H7 (cell line): Measurements from ENCODE around the gene REG3A. TPM values are rescaled to one million over a fixed set of nuclear protein-coding genes. Genes with fewer than 3 reads are reported as not detected.

ENCODE experiments used
- DNase-seq: peaks from one replicate; pipeline ENCODE4 v3.0.0; 2012
- H3K27me3 ChIP-seq: 2 replicates; pipeline ENCODE4 v1.6.0; 2011; ENCODE audit warnings: mild to moderate bottlenecking, low read length; ENCODE audit not compliant: control insufficient read depth, insufficient read depth
- H3K36me3 ChIP-seq: replicated peaks from 2 replicates; pipeline ENCODE4 v1.5.1; 2011; ENCODE audit warnings: low read length; ENCODE audit not compliant: control insufficient read depth, insufficient read depth
- H3K4me3 ChIP-seq: 2 replicates; pipeline ENCODE4 v1.5.1; 2011; ENCODE audit warnings: low read depth, mild to moderate bottlenecking, control low read depth, low read length, moderate library complexity; ENCODE audit not compliant: insufficient read depth
- total RNA-seq: library from RNA; depleted of rRNA; stranded (reverse); fragments of >200 nt; shearing (Covaris generic); gene quantifications from 2 replicates; pipeline ENCODE4 v1.2.3, GENCODE V29; 2014

Gene REG3A
- total RNA-seq, 1 experiment from 2014 or later, result not detected

DNA sequence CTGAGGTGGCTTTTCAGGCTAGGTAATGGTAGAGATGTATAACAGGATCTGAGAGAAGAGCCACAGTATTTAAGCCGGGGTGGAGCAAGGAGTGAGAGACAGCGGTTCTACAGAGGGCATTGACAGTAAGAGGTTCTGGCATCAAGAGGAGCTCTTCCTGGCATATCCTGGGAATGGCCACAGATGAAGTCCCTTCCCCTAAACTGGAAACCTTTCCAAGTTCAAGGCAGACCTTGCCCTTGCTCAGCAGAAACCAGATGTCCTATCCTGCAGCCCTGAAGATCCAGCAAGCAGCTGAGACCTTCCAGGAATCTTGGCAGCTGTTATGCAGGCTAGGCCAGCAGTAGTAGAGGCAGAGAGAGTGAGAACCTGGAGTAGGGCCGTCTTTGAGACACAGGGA lies 21.2 kb downstream of the REG3A start:
- no peaks in the 10 kb centered on the region for H3K36me3 ChIP-seq

DNA sequence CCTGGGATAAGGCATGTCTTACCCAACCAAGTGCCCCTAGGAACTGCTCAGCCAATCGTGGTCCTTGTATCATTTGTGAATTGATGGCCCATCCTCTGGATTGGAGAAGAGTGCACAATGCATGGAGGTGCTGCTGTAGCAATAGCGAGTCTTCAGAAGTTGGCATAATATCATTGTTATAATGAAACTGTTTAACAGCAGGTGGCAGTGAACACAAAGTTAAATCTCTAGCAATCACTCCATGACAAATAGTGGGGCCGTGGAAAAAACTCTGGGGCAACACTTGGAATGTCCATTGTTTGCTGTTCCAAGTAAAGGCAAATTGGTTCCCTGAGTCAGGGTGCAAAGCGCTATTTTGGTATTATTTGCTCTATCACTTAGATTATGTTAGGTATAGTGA lies 27.9 kb downstream of the REG3A start:
- H3K27me3 ChIP-seq, result no peaks in the 10 kb centered on the region
- DNase-seq, result no peak
- H3K4me3 ChIP-seq, result no peak overlapping the region
- H3K36me3 ChIP-seq, result no peaks in the 10 kb centered on the region

More for the DNA sequence above, 21.2 kb downstream of the REG3A start:
- no peaks in the 10 kb centered on the region for H3K27me3 ChIP-seq
- DNase-seq, result no peak
- no peak overlapping the region for H3K4me3 ChIP-seq

DNA sequence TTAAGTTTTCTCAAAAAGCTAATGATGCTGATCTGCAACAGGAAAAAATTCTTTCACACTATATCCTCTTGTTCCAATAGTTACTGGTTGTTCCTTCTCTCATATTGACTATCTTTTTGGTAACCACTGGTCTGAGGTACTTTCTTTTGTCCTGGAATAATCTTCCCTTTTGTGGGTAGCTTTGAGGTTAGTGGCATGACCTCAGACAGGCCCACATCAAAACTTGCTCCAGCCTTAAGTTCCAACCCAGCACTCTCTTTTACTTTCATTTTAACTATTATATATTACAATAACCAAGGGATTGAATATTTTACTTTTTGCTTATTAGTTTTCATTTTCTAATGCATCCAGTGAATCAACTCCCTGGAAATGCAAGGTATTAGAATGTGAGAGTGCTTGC lies 29.7 kb downstream of the REG3A start:
- Histone ChIP-seq H3K4me3 (no peak overlapping the region), H3K27me3 (no peaks in the 10 kb centered on the region), H3K36me3 (no peaks in the 10 kb centered on the region)
- no peak for DNase-seq

DNA sequence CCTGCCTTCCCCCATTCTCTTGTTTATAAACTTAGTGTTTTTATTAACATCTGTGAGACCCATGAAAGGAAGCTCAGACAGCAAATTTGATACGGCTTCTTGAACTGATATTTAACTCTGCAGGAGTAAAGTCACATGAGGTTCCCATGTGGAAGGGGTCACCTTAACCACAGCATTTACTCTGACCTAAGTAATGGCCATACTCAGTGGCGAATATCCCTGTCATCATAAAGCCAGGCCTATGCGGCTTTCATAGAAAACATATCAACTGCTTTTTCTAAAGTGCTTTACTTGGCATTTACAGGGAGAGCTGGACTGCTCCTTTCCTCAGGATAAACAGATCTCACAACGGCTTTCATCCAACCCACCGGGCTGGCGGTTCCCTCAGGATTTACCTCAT lies 30.3 kb downstream of the REG3A start:
- H3K4me3 ChIP-seq, result no peak overlapping the region
- no peak for DNase-seq
- no peaks in the 10 kb centered on the region for H3K36me3 ChIP-seq
- H3K27me3 ChIP-seq, result no peaks in the 10 kb centered on the region

DNA sequence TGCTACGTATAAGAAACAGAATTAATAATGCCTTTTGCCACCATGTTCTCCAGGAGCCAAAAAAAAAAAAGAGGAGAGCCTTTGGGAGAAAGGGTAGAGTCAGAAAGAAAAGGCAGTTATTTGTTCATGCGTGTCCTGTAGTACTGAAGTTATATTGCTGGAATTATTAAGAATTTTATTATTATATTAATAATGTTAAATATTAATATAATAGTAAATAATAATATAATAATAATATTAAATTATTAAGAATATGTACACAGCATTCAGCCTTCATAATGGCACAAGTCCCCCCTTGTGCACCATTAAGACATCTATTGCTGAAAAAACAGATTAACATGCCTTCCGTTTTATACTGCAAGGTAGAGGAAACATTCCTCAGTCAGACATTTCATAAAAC lies 31.1 kb downstream of the REG3A start:
- Histone ChIP-seq H3K4me3 (no peak overlapping the region), H3K27me3 (no peaks in the 10 kb centered on the region), H3K36me3 (no peaks in the 10 kb centered on the region)
- no peak for DNase-seq

DNA sequence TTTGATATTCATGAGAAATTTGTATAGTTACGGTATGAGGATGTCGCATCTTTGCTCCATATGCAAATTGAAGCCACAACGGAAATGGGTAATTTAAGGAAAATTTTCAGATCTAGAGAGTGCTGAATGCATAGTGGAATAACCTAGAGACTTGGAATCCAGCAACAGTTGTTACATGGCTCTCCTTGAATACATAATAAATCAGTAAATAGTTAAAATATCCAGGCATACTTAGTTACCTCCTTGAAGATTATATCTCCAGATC lies 33.9 kb downstream of the REG3A start:
- Histone ChIP-seq H3K4me3 (no peak overlapping the region), H3K27me3 (no peaks in the 10 kb centered on the region), H3K36me3 (no peaks in the 10 kb centered on the region)
- no peak for DNase-seq

DNA sequence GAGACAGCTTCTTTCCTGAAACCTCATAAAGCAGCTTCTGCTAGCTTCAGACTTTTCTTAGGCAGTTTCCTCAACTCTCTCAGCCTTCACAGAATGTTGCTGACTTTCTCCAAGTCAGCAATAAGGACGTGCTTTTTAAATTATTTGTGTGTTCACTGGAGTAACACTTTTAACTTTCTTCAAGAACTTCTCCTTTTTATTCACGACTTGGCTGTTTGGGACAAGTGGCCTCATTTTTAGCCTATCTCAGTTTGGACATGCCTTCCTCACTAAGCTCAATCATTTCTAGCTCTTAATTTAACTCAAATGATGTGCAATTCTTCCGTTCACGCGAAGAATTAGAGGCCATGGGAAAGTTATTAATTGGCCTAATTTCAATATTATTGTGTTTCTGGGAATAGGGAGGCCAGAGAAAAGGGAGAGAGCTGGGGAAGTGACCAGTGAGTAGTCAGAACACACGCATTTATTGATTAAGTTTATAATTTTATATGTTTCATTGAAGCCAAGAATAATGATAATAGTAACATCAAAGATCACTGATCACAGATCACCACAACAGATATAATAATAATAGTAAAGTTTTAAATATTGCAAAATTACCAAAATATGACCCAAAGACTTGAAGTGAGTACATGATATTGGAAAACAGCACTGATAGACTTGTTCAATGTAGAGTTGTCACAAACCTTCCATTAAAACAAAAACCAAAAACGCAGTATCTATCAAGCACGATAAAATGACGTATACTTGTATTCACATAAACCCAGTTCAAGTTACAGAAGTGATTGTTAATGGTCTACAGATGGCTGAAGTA lies 34.4 kb downstream of the REG3A start:
- DNase-seq, result no peak
- H3K4me3 ChIP-seq, result no peak overlapping the region
- no peaks in the 10 kb centered on the region for H3K36me3 ChIP-seq
- no peaks in the 10 kb centered on the region for H3K27me3 ChIP-seq

DNA sequence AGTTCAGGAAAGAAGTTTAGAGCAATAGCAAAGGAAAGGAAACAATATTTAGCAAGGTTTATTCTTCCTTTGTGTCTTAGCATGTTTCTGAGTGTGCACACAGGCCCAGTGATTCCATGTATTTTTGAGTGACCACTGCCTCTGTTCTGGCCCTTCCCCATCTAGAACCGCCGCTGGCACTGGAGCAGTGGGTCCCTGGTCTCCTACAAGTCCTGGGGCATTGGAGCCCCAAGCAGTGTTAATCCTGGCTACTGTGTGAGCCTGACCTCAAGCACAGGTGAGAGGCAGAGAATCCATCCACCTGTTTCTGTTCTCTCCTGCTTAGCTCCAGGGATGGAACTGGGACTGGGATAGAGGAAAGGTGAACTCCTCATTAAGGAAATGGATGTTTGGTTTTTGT lies 36.9 kb downstream of the REG3A start:
- Histone ChIP-seq H3K36me3 (no peaks in the 10 kb centered on the region), H3K27me3 (no peaks in the 10 kb centered on the region), H3K4me3 (no peak overlapping the region)
- no peak for DNase-seq

DNA sequence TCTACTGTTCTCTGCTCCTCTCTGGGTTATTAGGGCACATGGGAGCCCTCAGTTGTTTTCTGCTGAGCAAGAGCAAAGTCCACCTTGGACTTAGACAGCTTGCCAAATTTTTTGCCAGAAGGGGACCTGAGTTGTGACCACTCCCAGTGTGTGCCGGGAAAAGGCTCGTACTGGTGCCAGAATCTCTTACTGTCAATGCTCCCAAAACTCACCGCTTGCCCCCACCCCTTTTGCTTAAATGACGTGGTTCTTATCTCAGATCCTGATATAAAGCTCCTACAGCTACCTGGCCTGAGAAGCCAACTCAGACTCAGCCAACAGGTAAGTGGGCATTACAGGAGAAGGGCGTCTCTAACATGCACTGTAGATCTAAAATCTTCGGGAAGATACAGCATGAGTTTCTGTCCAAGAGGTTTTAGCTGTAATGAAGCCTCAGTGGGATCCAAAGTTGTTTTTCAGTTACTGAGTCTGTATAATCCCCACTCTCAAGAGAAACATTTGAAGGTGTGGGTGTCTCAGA lies 39.3 kb downstream of the REG3A start, which contains the start of gene REG1A:
REG1A (plus strand) TSS at position 295 of the 520 bp plus-strand sequence. CDS start 374 bp downstream, outside the sequence.
- DNase-seq, result no peak
- no peak within 1 kb of the TSS for H3K4me3 ChIP-seq
- H3K36me3 ChIP-seq, result no peaks in the 10 kb centered on the region
- no peaks in the 10 kb centered on the region for H3K27me3 ChIP-seq

DNA sequence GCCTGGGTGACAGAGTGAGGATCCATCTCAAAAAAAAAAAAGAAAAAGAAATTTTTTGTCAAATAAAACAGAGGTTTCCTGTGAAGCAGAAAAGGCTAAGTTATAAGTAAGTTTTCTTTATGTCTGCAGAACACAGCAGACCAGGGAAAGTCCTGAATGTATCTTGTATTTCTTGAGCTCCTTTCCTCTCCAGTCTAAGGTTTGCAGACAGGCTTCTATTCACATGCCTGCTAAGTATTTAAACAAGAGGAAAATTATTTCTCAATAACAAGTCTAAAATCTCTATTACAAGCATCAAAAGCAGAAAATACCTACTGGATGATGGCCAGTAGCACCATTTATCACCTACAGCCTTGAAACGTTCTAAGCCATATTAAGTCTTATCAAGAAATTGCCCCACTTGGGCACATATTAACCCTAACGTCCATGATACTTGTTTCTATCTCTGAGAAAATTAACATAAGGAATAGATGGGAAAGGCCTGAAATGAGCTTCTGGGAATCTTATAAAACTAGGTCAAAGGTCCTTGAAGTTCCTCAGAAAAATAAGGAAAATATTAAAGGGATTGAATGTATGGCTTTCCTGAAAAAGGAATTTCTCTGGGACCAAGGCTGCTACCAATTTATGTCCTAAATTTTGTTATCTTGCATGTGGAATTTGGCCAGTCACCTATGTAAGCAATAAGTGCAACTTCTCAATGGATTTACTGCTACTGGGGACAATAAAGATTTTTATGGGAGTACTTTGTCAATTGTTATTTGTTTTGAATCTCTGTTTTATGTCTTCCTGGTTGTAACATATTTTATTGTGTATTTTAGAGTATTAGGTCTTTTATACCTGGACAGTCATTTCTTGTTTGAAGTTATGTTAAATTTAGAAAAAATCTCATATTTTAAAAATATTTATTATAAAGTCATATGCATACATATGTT lies 42.3 kb downstream of the REG3A start:
- H3K36me3 ChIP-seq, result no peaks in the 10 kb centered on the region
- no peak for DNase-seq
- H3K27me3 ChIP-seq, result no peaks in the 10 kb centered on the region
- no peak overlapping the region for H3K4me3 ChIP-seq

DNA sequence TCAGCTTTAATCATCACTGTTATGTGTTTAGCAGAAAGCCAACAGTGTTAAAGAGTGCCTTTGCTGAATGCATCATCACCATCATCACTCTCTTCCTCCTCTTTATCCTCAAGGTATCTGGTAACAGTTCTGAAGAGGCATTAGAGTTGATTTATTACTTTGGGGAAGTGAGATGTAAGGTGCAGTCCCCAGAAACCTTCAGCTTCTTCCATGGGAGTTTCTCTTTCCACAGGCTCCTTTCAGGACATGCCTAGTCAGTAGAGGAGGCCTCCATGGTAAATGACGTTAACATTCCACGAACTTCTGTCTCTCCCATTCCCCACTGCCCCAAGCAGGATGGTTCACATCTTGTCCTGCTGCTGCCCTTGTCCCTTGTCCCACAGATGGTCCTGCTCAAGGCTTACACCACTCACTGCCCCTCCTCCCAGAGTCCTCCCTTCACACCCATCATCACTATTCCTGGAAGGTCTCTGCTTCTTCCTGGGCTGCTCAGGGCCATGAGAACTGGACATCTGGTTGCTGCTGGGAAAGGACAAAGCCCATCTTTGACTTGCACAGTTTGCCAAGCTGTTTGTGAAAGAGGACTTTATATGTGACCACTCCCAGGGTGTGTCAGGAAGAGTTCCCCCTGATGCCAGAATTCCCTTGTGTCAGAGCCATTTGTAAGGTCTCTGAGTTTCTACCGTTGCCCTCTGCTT lies 44.6 kb downstream of the REG3A start:
- no peak overlapping the region for H3K4me3 ChIP-seq
- H3K27me3 ChIP-seq, result no peaks in the 10 kb centered on the region
- no peak for DNase-seq
- H3K36me3 ChIP-seq, result no peaks in the 10 kb centered on the region

DNA sequence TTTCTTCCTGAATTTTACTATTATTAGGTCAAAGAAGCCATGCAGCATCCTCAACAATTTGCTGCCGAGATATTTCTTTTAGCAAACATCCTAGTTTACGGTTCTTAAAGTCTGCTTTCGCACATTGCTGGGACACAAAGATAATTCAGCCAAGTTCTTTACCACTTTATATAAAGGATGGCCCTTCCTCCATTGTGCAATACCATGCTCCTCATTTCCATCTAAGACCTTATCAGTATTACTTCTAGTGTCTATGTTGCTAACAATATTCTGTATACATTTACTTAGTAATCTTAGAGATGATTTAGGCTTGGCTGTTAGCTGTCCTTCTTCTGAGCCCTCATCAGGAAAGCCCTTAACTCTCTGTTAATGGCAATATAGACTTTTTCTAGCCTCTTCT lies 47.3 kb downstream of the REG3A start:
- Histone ChIP-seq H3K4me3 (no peak overlapping the region), H3K36me3 (no peaks in the 10 kb centered on the region), H3K27me3 (no peaks in the 10 kb centered on the region)
- no peak for DNase-seq
